H9 (cell line): Measurements from ENCODE around the gene ZFPL1. TPM values are rescaled to one million over a fixed set of nuclear protein-coding genes. Genes with fewer than 3 reads are reported as not detected.
A peak's percentile ranks its signal among the peaks of the same experiment; 100 is the strongest.

Experiments used
- DNase-seq: peaks from one replicate; pipeline ENCODE4 v3.0.0-alpha.2; 2017
- H2AFZ ChIP-seq: one replicate; pipeline ENCODE4 v1.6.1; 2013; ENCODE audit warnings: mild to moderate bottlenecking, low read length, control low read depth, moderate library complexity
- H2AK5ac ChIP-seq: 2 replicates; pipeline ENCODE4 v1.6.1; 2013; ENCODE audit warnings: low read length, control low read depth, mixed read lengths; ENCODE audit not compliant: insufficient read length
- H2BK120ac ChIP-seq: one replicate; pipeline ENCODE4 v1.6.1; 2013; ENCODE audit warnings: low read depth, mild to moderate bottlenecking, low read length, control low read depth, inconsistent platforms; ENCODE audit not compliant: poor library complexity, severe bottlenecking
- H2BK12ac ChIP-seq: 2 replicates; pipeline ENCODE4 v1.6.1; 2013; ENCODE audit warnings: low read length, control low read depth, mixed read lengths, low read depth; ENCODE audit not compliant: insufficient read length
- H2BK15ac ChIP-seq: 2 replicates; pipeline ENCODE4 v1.6.1; 2013; ENCODE audit warnings: low read depth, low read length, control low read depth
- H2BK20ac ChIP-seq: one replicate; pipeline ENCODE4 v1.6.1; 2013; ENCODE audit warnings: low read depth, mild to moderate bottlenecking, low read length, control low read depth, inconsistent platforms; ENCODE audit not compliant: poor library complexity, severe bottlenecking
- H2BK5ac ChIP-seq: 2 replicates; pipeline ENCODE4 v1.6.1; 2013; ENCODE audit warnings: low read length, control low read depth, mixed read lengths; ENCODE audit not compliant: insufficient read length
- H3K14ac ChIP-seq: 2 replicates; pipeline ENCODE4 v1.6.1; 2013; ENCODE audit warnings: low read length, control low read depth; ENCODE audit not compliant: insufficient read depth
- H3K18ac ChIP-seq: 2 replicates; pipeline ENCODE4 v1.6.1; 2013; ENCODE audit warnings: low read depth, mild to moderate bottlenecking, mixed read lengths, low read length, control low read depth; ENCODE audit not compliant: insufficient read length
- H3K23ac ChIP-seq: 2 replicates; pipeline ENCODE4 v1.6.1; 2013; ENCODE audit warnings: low read length, control low read depth, mixed read lengths, low read depth; ENCODE audit not compliant: insufficient read length
- H3K23me2 ChIP-seq: 2 replicates; pipeline ENCODE4 v1.6.1; 2013; ENCODE audit warnings: low read depth, mild to moderate bottlenecking, mixed read lengths, low read length, control low read depth; ENCODE audit not compliant: insufficient read length, poor library complexity, severe bottlenecking
- H3K27ac ChIP-seq: 2 replicates; pipeline ENCODE4 v1.5.1; 2013; ENCODE audit warnings: low read length, control low read depth, mixed read lengths, low read depth; ENCODE audit not compliant: insufficient read length
- H3K27me3 ChIP-seq: 2 replicates; pipeline ENCODE4 v1.6.1; 2013; ENCODE audit warnings: low read length, control low read depth, inconsistent platforms; ENCODE audit not compliant: insufficient read depth
- H3K4ac ChIP-seq: 2 replicates; pipeline ENCODE4 v1.6.1; 2013; ENCODE audit warnings: low read depth, mild to moderate bottlenecking, control low read depth, inconsistent platforms, low read length, moderate library complexity
- H3K4me1 ChIP-seq: 2 replicates; pipeline ENCODE4 v1.6.1; 2013; ENCODE audit warnings: low read length, control low read depth, inconsistent platforms; ENCODE audit not compliant: insufficient read depth
- H3K4me2 ChIP-seq: 2 replicates; pipeline ENCODE4 v1.6.1; 2013; ENCODE audit warnings: low read length, control low read depth, mixed read lengths; ENCODE audit not compliant: insufficient read length, insufficient read depth
- H3K56ac ChIP-seq: 2 replicates; pipeline ENCODE4 v1.6.1; 2013; ENCODE audit warnings: low read depth, mild to moderate bottlenecking, mixed read lengths, low read length, control low read depth; ENCODE audit not compliant: insufficient read length
- H3K79me1 ChIP-seq: 2 replicates; pipeline ENCODE4 v1.6.1; 2013; ENCODE audit warnings: low read depth, mild to moderate bottlenecking, moderate library complexity, low read length, control low read depth, inconsistent platforms; ENCODE audit not compliant: insufficient read depth, poor library complexity, severe bottlenecking
- H3K79me2 ChIP-seq: 2 replicates; pipeline ENCODE4 v1.6.1; 2013; ENCODE audit warnings: low read length, control low read depth, inconsistent platforms; ENCODE audit not compliant: insufficient read depth
- H3K9ac ChIP-seq: 2 replicates; pipeline ENCODE4 v1.6.1; 2013; ENCODE audit warnings: low read length, control low read depth, mixed read lengths; ENCODE audit not compliant: insufficient read length; ENCODE audit errors: extremely low read depth
- H3K9me3 ChIP-seq: one replicate; pipeline ENCODE4 v1.6.1; 2013; ENCODE audit warnings: low read depth, low read length, inconsistent platforms; ENCODE audit not compliant: control insufficient read depth
- H3T11ph ChIP-seq: one replicate; pipeline ENCODE4 v1.6.1; 2013; ENCODE audit warnings: mild to moderate bottlenecking, low read length, control low read depth, inconsistent platforms
- H4K20me1 ChIP-seq: one replicate; pipeline ENCODE4 v1.6.1; 2013; ENCODE audit not compliant: control insufficient read depth, insufficient read length, insufficient read depth
- H4K5ac ChIP-seq: 2 replicates; pipeline ENCODE4 v1.6.1; 2013; ENCODE audit warnings: low read depth, mild to moderate bottlenecking, mixed read lengths, low read length, control low read depth; ENCODE audit not compliant: insufficient read length
- H4K8ac ChIP-seq: replicated peaks from 2 replicates; pipeline ENCODE4 v1.6.1; 2013; ENCODE audit warnings: low read length, control low read depth, mixed read lengths, low read depth; ENCODE audit not compliant: insufficient read length
- H4K91ac ChIP-seq: 2 replicates; pipeline ENCODE4 v1.6.1; 2013; ENCODE audit warnings: low read depth, mild to moderate bottlenecking, moderate library complexity, mixed read lengths, low read length, control low read depth; ENCODE audit not compliant: insufficient read length
- H3K27ac Mint-ChIP-seq, 3 experiments: 2 replicates in 2 of 3; 3 replicates in 1 of 3; pipeline ENCODE4 v1.8.0; 2020 to 2021; ENCODE audit warnings: mixed read lengths in 3 of 3, mild to moderate bottlenecking in 1 of 3, moderate library complexity in 1 of 3
- H3K27me3 Mint-ChIP-seq: 2 replicates; pipeline ENCODE4 v1.8.0; 2021; ENCODE audit warnings: low read depth, mild to moderate bottlenecking, moderate library complexity, mixed read lengths
- H3K36me3 Mint-ChIP-seq, 3 experiments: 2 replicates in 2 of 3; 3 replicates in 1 of 3; pipeline ENCODE4 v1.8.0; 2020 to 2021; ENCODE audit warnings: low read depth in 3 of 3, mixed read lengths in 3 of 3; ENCODE audit not compliant: insufficient read depth in 1 of 3
- H3K4me1 Mint-ChIP-seq, 2 experiments: 2 replicates each; pipeline ENCODE4 v1.8.0; 2020; ENCODE audit warnings: mixed read lengths in 2 of 2
- H3K4me3 Mint-ChIP-seq, 2 experiments: 2 replicates in 1 of 2; 3 replicates in 1 of 2; pipeline ENCODE4 v1.8.0; 2020 to 2021; ENCODE audit warnings: mild to moderate bottlenecking in 2 of 2, mixed read lengths in 2 of 2, moderate library complexity in 1 of 2
- H3K9me3 Mint-ChIP-seq, 2 experiments: 2 replicates in 1 of 2; 3 replicates in 1 of 2; pipeline ENCODE4 v1.8.0; 2020; ENCODE audit warnings: mild to moderate bottlenecking in 2 of 2, mixed read lengths in 2 of 2, moderate library complexity in 1 of 2
- WGBS: extraction: QIAGEN DNeasy Blood & Tissue Kit; methylation state at CpG from one replicate; pipeline ENCODE4 v1.1.7; 2013; ENCODE audit warnings: missing lambda C conversion rate, low lambda C conversion rate, mixed read lengths; ENCODE audit not compliant: insufficient read length; ENCODE audit errors: extremely low coverage; 5-methylcytosine and 5-hydroxymethylcytosine counted together
- total RNA-seq: library from RNA; stranded (reverse); gene quantifications from 2 replicates; pipeline ENCODE4 v1.2.1, GENCODE V29; 2021
- TF ChIP-seq, protein P1 (sequence below): fragments of 200-600 bp; sonication (generic); conservative IDR thresholded peaks from 3 replicates; pipeline ENCODE4 v1.8.0; 2021; ENCODE audit warnings: antibody characterized with exemption, mild to moderate bottlenecking

ZFPL1 gene
- total RNA-seq, 1 experiment from 2014 or later: 24.2 TPM

DNA sequence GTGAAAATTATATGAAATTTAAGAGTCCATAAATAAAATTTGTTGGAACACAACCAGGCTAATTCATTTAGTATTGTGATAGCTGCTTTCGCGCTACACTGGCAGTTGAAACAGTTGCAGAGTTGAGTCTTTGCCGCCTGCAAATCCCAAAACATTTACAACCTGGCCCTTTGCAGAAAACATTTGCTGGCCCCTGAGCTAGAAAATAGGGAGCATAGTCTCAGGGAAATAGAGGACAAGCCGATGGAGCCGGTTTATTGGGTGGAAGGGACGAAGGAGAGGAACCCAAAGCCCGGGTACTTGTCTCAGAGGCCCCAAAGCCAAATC is 43.5 kb upstream of the ZFPL1 start:
- H3K79me1 ChIP-seq: no peaks in the 10 kb centered on the region
- no peak for DNase-seq
- H3K23me2 ChIP-seq: peaks cover 4% of the 10 kb centered on the region
- H3K9me3 ChIP-seq: no peaks in the 10 kb centered on the region
- no peak overlapping the region for H4K8ac ChIP-seq
- TF ChIP-seq, protein P1, sequence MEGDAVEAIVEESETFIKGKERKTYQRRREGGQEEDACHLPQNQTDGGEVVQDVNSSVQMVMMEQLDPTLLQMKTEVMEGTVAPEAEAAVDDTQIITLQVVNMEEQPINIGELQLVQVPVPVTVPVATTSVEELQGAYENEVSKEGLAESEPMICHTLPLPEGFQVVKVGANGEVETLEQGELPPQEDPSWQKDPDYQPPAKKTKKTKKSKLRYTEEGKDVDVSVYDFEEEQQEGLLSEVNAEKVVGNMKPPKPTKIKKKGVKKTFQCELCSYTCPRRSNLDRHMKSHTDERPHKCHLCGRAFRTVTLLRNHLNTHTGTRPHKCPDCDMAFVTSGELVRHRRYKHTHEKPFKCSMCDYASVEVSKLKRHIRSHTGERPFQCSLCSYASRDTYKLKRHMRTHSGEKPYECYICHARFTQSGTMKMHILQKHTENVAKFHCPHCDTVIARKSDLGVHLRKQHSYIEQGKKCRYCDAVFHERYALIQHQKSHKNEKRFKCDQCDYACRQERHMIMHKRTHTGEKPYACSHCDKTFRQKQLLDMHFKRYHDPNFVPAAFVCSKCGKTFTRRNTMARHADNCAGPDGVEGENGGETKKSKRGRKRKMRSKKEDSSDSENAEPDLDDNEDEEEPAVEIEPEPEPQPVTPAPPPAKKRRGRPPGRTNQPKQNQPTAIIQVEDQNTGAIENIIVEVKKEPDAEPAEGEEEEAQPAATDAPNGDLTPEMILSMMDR: no peak
- H3K9ac ChIP-seq: no peak overlapping the region
- peak overlapping the region; percentile 67 for H3K4me2 ChIP-seq
- H4K5ac ChIP-seq: no peak overlapping the region
- H3K9me3 Mint-ChIP-seq: no peaks in the 10 kb centered on the region
- no peaks in the 10 kb centered on the region for H3K27me3 ChIP-seq
- H3K4me3 Mint-ChIP-seq: peak overlapping the region; percentile 80 to 91
- H4K20me1 ChIP-seq: no peaks in the 10 kb centered on the region
- H3K27me3 Mint-ChIP-seq: no peaks in the 10 kb centered on the region
- no peak overlapping the region for H3K4ac ChIP-seq
- H3K4me1 Mint-ChIP-seq: peaks cover 4 to 10% of the 10 kb centered on the region in 2 experiments; a peak in 3 of 4 replicates
- H3T11ph ChIP-seq: no peak overlapping the region
- H3K56ac ChIP-seq: no peak overlapping the region
- no CpG with 5 or more reads among the region's 7 CpGs for WGBS
- H3K18ac ChIP-seq: no peak overlapping the region
- H3K27ac Mint-ChIP-seq: peak overlapping the region; percentile 97 to 98 (median 97); a peak in 6 of 7 replicates
- H3K27ac ChIP-seq: peak overlapping the region; percentile 59
- no peak overlapping the region for H2AK5ac ChIP-seq
- no peak overlapping the region for H3K14ac ChIP-seq
- H3K4me1 ChIP-seq: no peaks in the 10 kb centered on the region
- H3K36me3 Mint-ChIP-seq: peaks cover 5 to 34% (median 25%) of the 10 kb centered on the region in 3 experiments; a peak in 6 of 7 replicates
- no peak overlapping the region for H2BK120ac ChIP-seq
- no peak overlapping the region for H2BK15ac ChIP-seq
- H2BK5ac ChIP-seq: no peak overlapping the region
- H2AFZ ChIP-seq: no peak overlapping the region
- peaks cover 2% of the 10 kb centered on the region; the same call in 1 of the 2 replicates for H3K79me2 ChIP-seq
- no peak overlapping the region for H4K91ac ChIP-seq
- no peak overlapping the region for H2BK20ac ChIP-seq
- no peak overlapping the region for H2BK12ac ChIP-seq
- H3K23ac ChIP-seq: no peak overlapping the region
